Ovary (tissue), 3 donors: ENCODE results near the gene NHS.

Experiments
- CTCF ChIP-seq, 3 donors: fragments of 450-650 bp in 2 of 3; fragments of 200-600 bp in 1 of 3; IDR thresholded peaks; one replicate each; pipeline versions ENCODE4 v1.5.1 to v1.8.0; 2016 to 2022; ENCODE audit warnings: antibody characterized with exemption in 3 of 3, mild to moderate bottlenecking in 1 of 3
- EP300 ChIP-seq: sonication (generic); formaldehyde crosslinking; IDR thresholded peaks from one replicate; pipeline ENCODE4 v1.6.1; 2017; ENCODE audit warnings: antibody characterized with exemption
- POLR2A ChIP-seq: fragments of 450-650 bp; IDR thresholded peaks from one replicate; pipeline ENCODE4 v1.6.1; 2017; ENCODE audit warnings: antibody characterized with exemption, mild to moderate bottlenecking, moderate library complexity
- donor health status: DM: no; HTN: no; CAD: no.

GRCh38 chrX:17413228-17413627 is 38.2 kb downstream of the NHS start:
- no peak for TF ChIP-seq CTCF (IDR thresholded peaks at IDR 0.05)
- TF ChIP-seq EP300, result no peak
- no peak for TF ChIP-seq POLR2A
